Common myeloid progenitor, CD34-positive (primary cell): Measurements from ENCODE around the gene MAP2K5.
A peak's percentile ranks its signal among the peaks of the same experiment; 100 is the strongest.

Experiments
- CTCF ChIA-PET: fragments of 350-600 bp; sonication (Branson Sonifier 250); formaldehyde crosslinking; loops from one replicate; lab custom pipeline; 2021; ENCODE audit warnings: antibody characterized with exemption; lab: Charles Lee
- POLR2A ChIA-PET: fragments of 350-600 bp; sonication (Branson Sonifier 250); formaldehyde crosslinking; loops from one replicate; lab custom pipeline; 2021; ENCODE audit warnings: antibody characterized with exemption; lab: Charles Lee
- DNase-seq, 3 donors: peaks; one replicate each; pipeline versions ENCODE4 v3.0.0 to v3.0.0-alpha.2; 2013
- H3K27ac ChIP-seq, 2 experiments: 1 replicate in 1 of 2; 2 replicates in 1 of 2; pipeline ENCODE4 v1.7.0; 2013; ENCODE audit warnings: inconsistent platforms in 2 of 2, low read length in 2 of 2, mild to moderate bottlenecking in 2 of 2, low read depth in 1 of 2, moderate library complexity in 1 of 2; ENCODE audit not compliant: severe bottlenecking in 2 of 2, insufficient read depth in 1 of 2, poor library complexity in 1 of 2
- H3K27me3 ChIP-seq, 5 experiments: replicated peaks in 2 of 5; 1 replicate in 3 of 5; 2 replicates in 2 of 5; pipeline versions ENCODE4 v1.6.1 to v1.7.0; 2013; ENCODE audit warnings: low read length in 4 of 5, mild to moderate bottlenecking in 2 of 5, moderate library complexity in 2 of 5, inconsistent platforms in 1 of 5; ENCODE audit not compliant: insufficient read depth in 5 of 5, control insufficient read depth in 4 of 5
- H3K36me3 ChIP-seq, 4 experiments: 1 replicate in 2 of 4; 2 replicates in 2 of 4; pipeline versions ENCODE4 v1.6.1 to v1.7.0; 2013; ENCODE audit warnings: low read length in 3 of 4, control low read depth in 1 of 4, mild to moderate bottlenecking in 1 of 4; ENCODE audit not compliant: control insufficient read depth in 4 of 4, insufficient read depth in 4 of 4
- H3K4me1 ChIP-seq, 4 experiments: 1 replicate in 3 of 4; 2 replicates in 1 of 4; pipeline versions ENCODE4 v1.6.1 to v1.7.1; 2013; ENCODE audit warnings: low read length in 3 of 4, mild to moderate bottlenecking in 3 of 4, control low read depth in 1 of 4, inconsistent platforms in 1 of 4, moderate library complexity in 1 of 4; ENCODE audit not compliant: control insufficient read depth in 4 of 4, insufficient read depth in 4 of 4; ENCODE audit errors: control extremely low read depth in 1 of 4
- H3K4me3 ChIP-seq, 7 experiments: 1 replicate in 4 of 7; 2 replicates in 3 of 7; pipeline versions ENCODE4 v1.5.1 to v1.7.0; 2013; ENCODE audit warnings: mild to moderate bottlenecking in 7 of 7, low read length in 6 of 7, moderate library complexity in 6 of 7, inconsistent platforms in 2 of 7, low read depth in 2 of 7, control low read depth in 1 of 7; ENCODE audit not compliant: insufficient read depth in 4 of 7, control insufficient read depth in 1 of 7; ENCODE audit errors: extremely low read depth in 1 of 7
- H3K9me3 ChIP-seq, 5 experiments: 1 replicate in 4 of 5; 2 replicates in 1 of 5; pipeline versions ENCODE4 v1.6.1 to v1.7.1; 2013; ENCODE audit warnings: low read length in 4 of 5, mild to moderate bottlenecking in 2 of 5, inconsistent platforms in 1 of 5, low read depth in 1 of 5, moderate library complexity in 1 of 5; ENCODE audit not compliant: control insufficient read depth in 4 of 5, insufficient read depth in 2 of 5; ENCODE audit errors: control extremely low read depth in 1 of 5
- WGBS: methylation state at CpG from one replicate; pipeline ENCODE4 v1.1.5; 2013; ENCODE audit not compliant: insufficient coverage; 5-methylcytosine and 5-hydroxymethylcytosine counted together

The MAP2K5 gene

GRCh38 chr15:67829647-67830504, 287.4 kb downstream of the MAP2K5 start:
- Histone ChIP-seq H3K4me1 (peaks cover 6 to 74% (median 57%) of the 10 kb centered on the region in 4 experiments), H3K27me3 (peaks cover 15 to 98% (median 51%) of the 10 kb centered on the region in 5 experiments), H3K27ac (no peak overlapping the region), H3K9me3 (peaks cover 0 to 2% (median 0%) of the 10 kb centered on the region in 5 experiments), H3K4me3 (peak overlapping the region in 2 of 7 experiments; percentile 5 to 33), H3K36me3 (no peaks in the 10 kb centered on the region)
- ChIA-PET POLR2A (interaction anchor here (0.6 kb wide), 1 partner anchor 41 kb away, joined by 3 read pairs; no protein-coding TSS in a partner anchor), CTCF (no interaction called here)
- WGBS: 11% methylated on average over 62 of the region's 68 CpGs
- peak in 2 of 3 donors; percentile 23 to 26 for DNase-seq

GRCh38 chr15:67831363-67831762, 288.9 kb downstream of the MAP2K5 start:
- H3K4me1 ChIP-seq: peaks cover 11 to 77% (median 62%) of the 10 kb centered on the region in 4 experiments
- peaks cover 15 to 100% (median 50%) of the 10 kb centered on the region in 5 experiments for H3K27me3 ChIP-seq
- no peak overlapping the region for H3K4me3 ChIP-seq
- ChIA-PET CTCF (interaction anchor here (1.1 to 2.0 kb wide), 4 partner anchors 47 to 374 kb away, joined by 3 to 5 read pairs (median 3); no protein-coding TSS in a partner anchor), POLR2A (no interaction called here)
- H3K36me3 ChIP-seq: no peaks in the 10 kb centered on the region
- no peak for DNase-seq
- H3K9me3 ChIP-seq: peaks cover 0 to 2% (median 0%) of the 10 kb centered on the region in 5 experiments
- H3K27ac ChIP-seq: no peak overlapping the region

- peaks cover 11 to 71% (median 62%) of the 10 kb centered on the region in 4 experiments for H3K4me1 ChIP-seq
- ChIA-PET POLR2A (no interaction called here), CTCF (interaction anchor here (0.5 to 2.0 kb wide), 7 partner anchors 48 to 375 kb away, joined by 3 to 9 read pairs (median 3); no protein-coding TSS in a partner anchor)
- DNase-seq: peak in 2 of 3 donors; percentile 46 to 47
- H3K27ac ChIP-seq: no peak overlapping the region
- H3K4me3 ChIP-seq: no peak overlapping the region
- H3K36me3 ChIP-seq: no peaks in the 10 kb centered on the region
- H3K9me3 ChIP-seq: peaks cover 0 to 2% (median 0%) of the 10 kb centered on the region in 5 experiments
- peaks cover 15 to 93% (median 48%) of the 10 kb centered on the region in 5 experiments for H3K27me3 ChIP-seq
- WGBS: 8% methylated on average over 7 of the region's 9 CpGs
Observed at GRCh38 chr15:67832031-67832551, 289.6 kb downstream of the MAP2K5 start.

- H3K36me3 ChIP-seq: no peaks in the 10 kb centered on the region
- H3K27ac ChIP-seq: no peak overlapping the region
- POLR2A ChIA-PET: interaction anchor here (0.8 kb wide), 1 partner anchor 884 kb away, joined by 3 read pairs; no protein-coding TSS in a partner anchor
- 2% methylated on average over 18 of the region's 32 CpGs for WGBS
- DNase-seq: peak in 2 of 3 donors; percentile 18 to 28
- peaks cover 15 to 89% (median 51%) of the 10 kb centered on the region in 5 experiments for H3K27me3 ChIP-seq
- peak overlapping the region in 5 of 7 experiments; percentile 28 to 71 (median 59) for H3K4me3 ChIP-seq
- CTCF ChIA-PET: interaction anchor here (0.7 to 1.5 kb wide), 5 partner anchors 52 to 376 kb away, joined by 3 to 9 read pairs (median 3); no protein-coding TSS in a partner anchor
- peaks cover 0 to 2% (median 0%) of the 10 kb centered on the region in 5 experiments for H3K9me3 ChIP-seq
- peaks cover 11 to 64% (median 58%) of the 10 kb centered on the region in 4 experiments for H3K4me1 ChIP-seq
Observed at GRCh38 chr15:67832897-67833709, 290.6 kb downstream of the MAP2K5 start.

- peaks cover 12 to 64% (median 55%) of the 10 kb centered on the region in 4 experiments for H3K4me1 ChIP-seq
- no peaks in the 10 kb centered on the region for H3K36me3 ChIP-seq
- peak in 2 of 3 donors; percentile 49 to 65 for DNase-seq
- no peak overlapping the region for H3K27ac ChIP-seq
- peaks cover 0 to 2% (median 0%) of the 10 kb centered on the region in 5 experiments for H3K9me3 ChIP-seq
- ChIA-PET POLR2A (interaction anchor here (0.8 kb wide), 1 partner anchor 885 kb away, joined by 3 read pairs; no protein-coding TSS in a partner anchor), CTCF (no interaction called here)
- under 1% methylated on average over 33 of the region's 44 CpGs for WGBS
- H3K27me3 ChIP-seq: peaks cover 15 to 81% (median 48%) of the 10 kb centered on the region in 5 experiments
- H3K4me3 ChIP-seq: peak overlapping the region in 5 of 7 experiments; percentile 28 to 71 (median 55)
Observed at GRCh38 chr15:67833710-67834511, 291.4 kb downstream of the MAP2K5 start.
